SK-N-SH treated with all-trans-retinoic acid at 6 μM for 48 hours (cell line): ENCODE data around the gene TANGO6.

Experiments
- ATAC-seq: fragments of 200-7000 bp; cut with Tn5 transposase; 3 replicates; pipeline ENCODE4 v1.9.1; 2020; ENCODE audit warnings: mild to moderate bottlenecking, moderate library complexity
- ARNTL ChIP-seq: fragments of 450-650 bp; formaldehyde crosslinking; IDR thresholded peaks from 2 replicates; pipeline ENCODE4 v1.5.0; 2020; ENCODE audit warnings: low read depth, mild to moderate bottlenecking, moderate library complexity, borderline replicate concordance
- CREB5 ChIP-seq: fragments of 250-450 bp; sonication (Bioruptor Pico); IDR thresholded peaks from 2 replicates; pipeline ENCODE4 v1.5.1; 2020; ENCODE audit warnings: low read depth, mild to moderate bottlenecking, moderate library complexity
- CSDC2 ChIP-seq: fragments of 250-450 bp; sonication (Bioruptor Pico); IDR thresholded peaks from 2 replicates; pipeline ENCODE4 v1.5.0; 2020; ENCODE audit warnings: mild to moderate bottlenecking, moderate library complexity
- CSRNP3 ChIP-seq: fragments of 250-450 bp; sonication (Bioruptor Pico); IDR thresholded peaks from 2 replicates; pipeline ENCODE4 v1.5.1; 2021; ENCODE audit warnings: mild to moderate bottlenecking, moderate library complexity
- ESRRG ChIP-seq: fragments of 250-450 bp; sonication (Bioruptor Pico); IDR thresholded peaks from 2 replicates; pipeline ENCODE4 v1.6.1; 2021; ENCODE audit warnings: mild to moderate bottlenecking
- GLIS3 ChIP-seq: fragments of 250-450 bp; sonication (Bioruptor Pico); IDR thresholded peaks from 2 replicates; pipeline ENCODE4 v1.5.0; 2020; ENCODE audit warnings: mild to moderate bottlenecking, moderate library complexity
- ISL1 ChIP-seq: fragments of 250-450 bp; sonication (Bioruptor Pico); IDR thresholded peaks from 2 replicates; pipeline ENCODE4 v2.1.2; 2022; ENCODE audit warnings: mild to moderate bottlenecking, moderate library complexity
- OSR1 ChIP-seq: fragments of 250-450 bp; sonication (Bioruptor Pico); IDR thresholded peaks from 2 replicates; pipeline ENCODE4 v1.8.0; 2022; ENCODE audit warnings: moderate library complexity, mild to moderate bottlenecking, inconsistent platforms
- PATZ1 ChIP-seq: fragments of 250-450 bp; sonication (Bioruptor Pico); IDR thresholded peaks from 2 replicates; pipeline ENCODE4 v1.8.0; 2020; ENCODE audit warnings: mild to moderate bottlenecking, moderate library complexity, borderline replicate concordance
- POU6F1 ChIP-seq: fragments of 250-450 bp; sonication (Bioruptor Pico); IDR thresholded peaks from 2 replicates; pipeline ENCODE4 v1.8.0; 2021; ENCODE audit warnings: low read depth, mild to moderate bottlenecking, moderate library complexity, borderline replicate concordance
- PPARA ChIP-seq: fragments of 250-450 bp; sonication (Bioruptor Pico); IDR thresholded peaks from 2 replicates; pipeline ENCODE4 v1.5.0; 2020; ENCODE audit warnings: mild to moderate bottlenecking, borderline replicate concordance
- RARB ChIP-seq: fragments of 250-450 bp; sonication (Bioruptor Pico); IDR thresholded peaks from 2 replicates; pipeline ENCODE4 v1.8.0; 2021; ENCODE audit warnings: mild to moderate bottlenecking, moderate library complexity
- TOX ChIP-seq: fragments of 250-450 bp; sonication (Bioruptor Pico); IDR thresholded peaks from 2 replicates; pipeline ENCODE4 v1.8.0; 2021; ENCODE audit warnings: mild to moderate bottlenecking, moderate library complexity, borderline replicate concordance
- TSHZ2 ChIP-seq: fragments of 250-450 bp; sonication (Bioruptor Pico); IDR thresholded peaks from 2 replicates; pipeline ENCODE4 v1.5.0; 2020; ENCODE audit warnings: mild to moderate bottlenecking, moderate library complexity
- ZFP3 ChIP-seq: fragments of 250-450 bp; sonication (Bioruptor Pico); IDR thresholded peaks from 2 replicates; pipeline ENCODE4 v1.5.0; 2020; ENCODE audit warnings: mild to moderate bottlenecking, moderate library complexity
- ZNF565 ChIP-seq: fragments of 450-650 bp; formaldehyde crosslinking; conservative IDR thresholded peaks from 2 replicates; pipeline ENCODE4 v1.5.0; 2020; ENCODE audit warnings: low read depth, mild to moderate bottlenecking, moderate library complexity
- ZNF8 ChIP-seq: fragments of 450-650 bp; formaldehyde crosslinking; IDR thresholded peaks from 2 replicates; pipeline ENCODE4 v1.5.0; 2020; ENCODE audit warnings: mild to moderate bottlenecking, moderate library complexity

Gene TANGO6

GRCh38 chr16:68892898-68893297 is 49.6 kb downstream of the TANGO6 start:
- ATAC-seq: no peak
- no peak for TF ChIP-seq CSDC2 (CRISPR knock-in tag)
- TF ChIP-seq CREB5 (CRISPR knock-in tag): no peak
- TF ChIP-seq ZNF8 (CRISPR knock-in tag): no peak
- no peak for TF ChIP-seq OSR1 (CRISPR knock-in tag)
- TF ChIP-seq RARB (CRISPR knock-in tag): no peak

- no peak for ATAC-seq
- no peak for TF ChIP-seq CREB5 (CRISPR knock-in tag)
- TF ChIP-seq OSR1 (CRISPR knock-in tag): no peak
- no peak for TF ChIP-seq PPARA (CRISPR knock-in tag)
- no peak for TF ChIP-seq ZNF8 (CRISPR knock-in tag)
- no peak for TF ChIP-seq CSRNP3 (CRISPR knock-in tag)
- TF ChIP-seq CSDC2 (CRISPR knock-in tag): no peak
- TF ChIP-seq ZNF565 (CRISPR knock-in tag): no peak
- TF ChIP-seq ZFP3 (CRISPR knock-in tag): no peak
- TF ChIP-seq TOX: no peak
- no peak for TF ChIP-seq PATZ1 (CRISPR knock-in tag)
- no peak for TF ChIP-seq ESRRG (CRISPR knock-in tag)
- TF ChIP-seq ARNTL (CRISPR knock-in tag): no peak
- no peak for TF ChIP-seq TSHZ2 (CRISPR knock-in tag)
- no peak for TF ChIP-seq POU6F1
- TF ChIP-seq, all 23 proteins: peak for 0
Measured at GRCh38 chr16:68893710-68894705, 50.7 kb downstream of the TANGO6 start.

- no peak for ATAC-seq
- no peak for TF ChIP-seq ESRRG (CRISPR knock-in tag)
- no peak for TF ChIP-seq GLIS3 (CRISPR knock-in tag)
- TF ChIP-seq ISL1 (CRISPR knock-in tag): no peak
- TF ChIP-seq PPARA (CRISPR knock-in tag): no peak
- TF ChIP-seq ZNF565 (CRISPR knock-in tag): no peak
Measured at GRCh38 chr16:68894714-68895113, 51.4 kb downstream of the TANGO6 start.
